Measurements from ENCODE around the gene MESP1. TPM values are rescaled to one million over a fixed set of nuclear protein-coding genes. Genes with fewer than 3 reads are reported as not detected.

The MESP1 gene
- total and polyA plus RNA-seq, 2 of the 8 experiments (the other 6 are each of a cell fraction or from before 2014, with no cell fraction given), result 0.15 to 0.23 TPM

DNA sequence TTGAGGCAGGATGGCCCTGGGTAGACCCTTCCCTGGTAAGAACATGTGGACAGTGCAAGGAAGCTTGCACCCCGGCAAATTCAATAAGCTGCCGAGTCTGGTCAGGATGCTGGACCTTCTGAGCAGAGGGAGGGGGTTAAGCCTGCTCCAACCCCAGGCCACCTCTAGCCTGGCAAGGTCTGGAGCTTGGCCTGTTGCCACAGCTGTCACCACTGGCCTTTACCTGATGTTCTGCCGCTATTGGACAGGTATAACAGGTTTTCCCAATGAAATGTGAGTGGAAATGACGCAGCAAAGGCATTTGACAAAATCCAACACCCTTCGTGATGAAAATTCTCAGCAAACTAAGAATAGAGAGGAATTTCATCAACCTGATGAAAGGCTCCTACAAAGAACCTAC is 699 bp upstream of the MESP1 start (continued):
- TF ChIP-seq, protein P1, sequence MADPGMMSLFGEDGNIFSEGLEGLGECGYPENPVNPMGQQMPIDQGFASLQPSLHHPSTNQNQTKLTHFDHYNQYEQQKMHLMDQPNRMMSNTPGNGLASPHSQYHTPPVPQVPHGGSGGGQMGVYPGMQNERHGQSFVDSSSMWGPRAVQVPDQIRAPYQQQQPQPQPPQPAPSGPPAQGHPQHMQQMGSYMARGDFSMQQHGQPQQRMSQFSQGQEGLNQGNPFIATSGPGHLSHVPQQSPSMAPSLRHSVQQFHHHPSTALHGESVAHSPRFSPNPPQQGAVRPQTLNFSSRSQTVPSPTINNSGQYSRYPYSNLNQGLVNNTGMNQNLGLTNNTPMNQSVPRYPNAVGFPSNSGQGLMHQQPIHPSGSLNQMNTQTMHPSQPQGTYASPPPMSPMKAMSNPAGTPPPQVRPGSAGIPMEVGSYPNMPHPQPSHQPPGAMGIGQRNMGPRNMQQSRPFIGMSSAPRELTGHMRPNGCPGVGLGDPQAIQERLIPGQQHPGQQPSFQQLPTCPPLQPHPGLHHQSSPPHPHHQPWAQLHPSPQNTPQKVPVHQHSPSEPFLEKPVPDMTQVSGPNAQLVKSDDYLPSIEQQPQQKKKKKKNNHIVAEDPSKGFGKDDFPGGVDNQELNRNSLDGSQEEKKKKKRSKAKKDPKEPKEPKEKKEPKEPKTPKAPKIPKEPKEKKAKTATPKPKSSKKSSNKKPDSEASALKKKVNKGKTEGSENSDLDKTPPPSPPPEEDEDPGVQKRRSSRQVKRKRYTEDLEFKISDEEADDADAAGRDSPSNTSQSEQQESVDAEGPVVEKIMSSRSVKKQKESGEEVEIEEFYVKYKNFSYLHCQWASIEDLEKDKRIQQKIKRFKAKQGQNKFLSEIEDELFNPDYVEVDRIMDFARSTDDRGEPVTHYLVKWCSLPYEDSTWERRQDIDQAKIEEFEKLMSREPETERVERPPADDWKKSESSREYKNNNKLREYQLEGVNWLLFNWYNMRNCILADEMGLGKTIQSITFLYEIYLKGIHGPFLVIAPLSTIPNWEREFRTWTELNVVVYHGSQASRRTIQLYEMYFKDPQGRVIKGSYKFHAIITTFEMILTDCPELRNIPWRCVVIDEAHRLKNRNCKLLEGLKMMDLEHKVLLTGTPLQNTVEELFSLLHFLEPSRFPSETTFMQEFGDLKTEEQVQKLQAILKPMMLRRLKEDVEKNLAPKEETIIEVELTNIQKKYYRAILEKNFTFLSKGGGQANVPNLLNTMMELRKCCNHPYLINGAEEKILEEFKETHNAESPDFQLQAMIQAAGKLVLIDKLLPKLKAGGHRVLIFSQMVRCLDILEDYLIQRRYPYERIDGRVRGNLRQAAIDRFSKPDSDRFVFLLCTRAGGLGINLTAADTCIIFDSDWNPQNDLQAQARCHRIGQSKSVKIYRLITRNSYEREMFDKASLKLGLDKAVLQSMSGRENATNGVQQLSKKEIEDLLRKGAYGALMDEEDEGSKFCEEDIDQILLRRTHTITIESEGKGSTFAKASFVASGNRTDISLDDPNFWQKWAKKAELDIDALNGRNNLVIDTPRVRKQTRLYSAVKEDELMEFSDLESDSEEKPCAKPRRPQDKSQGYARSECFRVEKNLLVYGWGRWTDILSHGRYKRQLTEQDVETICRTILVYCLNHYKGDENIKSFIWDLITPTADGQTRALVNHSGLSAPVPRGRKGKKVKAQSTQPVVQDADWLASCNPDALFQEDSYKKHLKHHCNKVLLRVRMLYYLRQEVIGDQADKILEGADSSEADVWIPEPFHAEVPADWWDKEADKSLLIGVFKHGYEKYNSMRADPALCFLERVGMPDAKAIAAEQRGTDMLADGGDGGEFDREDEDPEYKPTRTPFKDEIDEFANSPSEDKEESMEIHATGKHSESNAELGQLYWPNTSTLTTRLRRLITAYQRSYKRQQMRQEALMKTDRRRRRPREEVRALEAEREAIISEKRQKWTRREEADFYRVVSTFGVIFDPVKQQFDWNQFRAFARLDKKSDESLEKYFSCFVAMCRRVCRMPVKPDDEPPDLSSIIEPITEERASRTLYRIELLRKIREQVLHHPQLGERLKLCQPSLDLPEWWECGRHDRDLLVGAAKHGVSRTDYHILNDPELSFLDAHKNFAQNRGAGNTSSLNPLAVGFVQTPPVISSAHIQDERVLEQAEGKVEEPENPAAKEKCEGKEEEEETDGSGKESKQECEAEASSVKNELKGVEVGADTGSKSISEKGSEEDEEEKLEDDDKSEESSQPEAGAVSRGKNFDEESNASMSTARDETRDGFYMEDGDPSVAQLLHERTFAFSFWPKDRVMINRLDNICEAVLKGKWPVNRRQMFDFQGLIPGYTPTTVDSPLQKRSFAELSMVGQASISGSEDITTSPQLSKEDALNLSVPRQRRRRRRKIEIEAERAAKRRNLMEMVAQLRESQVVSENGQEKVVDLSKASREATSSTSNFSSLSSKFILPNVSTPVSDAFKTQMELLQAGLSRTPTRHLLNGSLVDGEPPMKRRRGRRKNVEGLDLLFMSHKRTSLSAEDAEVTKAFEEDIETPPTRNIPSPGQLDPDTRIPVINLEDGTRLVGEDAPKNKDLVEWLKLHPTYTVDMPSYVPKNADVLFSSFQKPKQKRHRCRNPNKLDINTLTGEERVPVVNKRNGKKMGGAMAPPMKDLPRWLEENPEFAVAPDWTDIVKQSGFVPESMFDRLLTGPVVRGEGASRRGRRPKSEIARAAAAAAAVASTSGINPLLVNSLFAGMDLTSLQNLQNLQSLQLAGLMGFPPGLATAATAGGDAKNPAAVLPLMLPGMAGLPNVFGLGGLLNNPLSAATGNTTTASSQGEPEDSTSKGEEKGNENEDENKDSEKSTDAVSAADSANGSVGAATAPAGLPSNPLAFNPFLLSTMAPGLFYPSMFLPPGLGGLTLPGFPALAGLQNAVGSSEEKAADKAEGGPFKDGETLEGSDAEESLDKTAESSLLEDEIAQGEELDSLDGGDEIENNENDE (IDR thresholded peaks at IDR 0.05; ENCODE audit: insufficient replicate concordance, low read length), result no peak
- TF ChIP-seq SIN3A (conservative IDR thresholded peaks at IDR 0.05 in 1 of 2, IDR thresholded peaks at IDR 0.05 in 1 of 2; ENCODE audit: low read depth in 1 of 2, low read length in 2 of 2) (no peak), BACH1 (IDR thresholded peaks at IDR 0.05; ENCODE audit: low read length) (no peak), NRF1 (IDR thresholded peaks at IDR 0.05; ENCODE audit: low read depth, low read length) (no peak), TCF12 (IDR thresholded peaks at IDR 0.05; ENCODE audit: low read depth, low read length) (no peak), NANOG (IDR thresholded peaks at IDR 0.05; ENCODE audit: insufficient read depth, low read depth, low read length, poor library complexity, severe bottlenecking) (no peak), CEBPB (IDR thresholded peaks at IDR 0.05; ENCODE audit: low read depth, low read length) (no peak)
